Upper lobe of left lung (tissue), 4 donors: ENCODE results near the gene DRAM2.

Experiments
- CTCF ChIP-seq, 6 experiments: fragments of 450-650 bp in 4 of 6; fragments of 200-600 bp in 2 of 6; sonication (generic) in 2 of 6; IDR thresholded peaks; one replicate each; pipeline ENCODE4 v1.5.1; 2016 to 2019; ENCODE audit warnings: antibody characterized with exemption in 6 of 6
- EP300 ChIP-seq, 4 donors: sonication (generic); formaldehyde crosslinking; IDR thresholded peaks; one replicate each; pipeline ENCODE4 v1.5.1; 2017; ENCODE audit warnings: antibody characterized with exemption in 4 of 4, control low read depth in 2 of 4
- POLR2A ChIP-seq, 4 donors: fragments of 450-650 bp; IDR thresholded peaks; one replicate each; pipeline ENCODE4 v1.5.1; 2016 to 2017; ENCODE audit warnings: antibody characterized with exemption in 4 of 4, mild to moderate bottlenecking in 2 of 4
- POLR2AphosphoS5 ChIP-seq, 2 donors: sonication (generic); formaldehyde crosslinking; IDR thresholded peaks; one replicate each; pipeline ENCODE4 v1.5.1; 2017; ENCODE audit warnings: antibody characterized with exemption in 2 of 2

- no peak for TF ChIP-seq POLR2A (IDR thresholded peaks at IDR 0.05)
- TF ChIP-seq EP300 (IDR thresholded peaks at IDR 0.05): no peak
- no peak for TF ChIP-seq CTCF (IDR thresholded peaks at IDR 0.05)
- TF ChIP-seq POLR2AphosphoS5 (IDR thresholded peaks at IDR 0.05): no peak
Measured at GRCh38 chr1:111145542-111145941, 5.6 kb upstream of the DRAM2 start.
